Activated T-cell treated with anti-CD3 and anti-CD28 coated beads, Interleukin-2, amount 50 U/mL, for 24 hours (primary cell): ENCODE results near the gene LPCAT3.

Experiments used
- DNase-seq: peaks from one replicate; pipeline ENCODE4 v3.0.0-alpha.2; 2020
- H3K27ac Mint-ChIP-seq: 2 replicates; pipeline ENCODE4 v1.8.0; 2020; ENCODE audit warnings: mild to moderate bottlenecking, mixed read lengths
- H3K27me3 Mint-ChIP-seq: 2 replicates; pipeline ENCODE4 v1.8.0; 2020; ENCODE audit warnings: mixed read lengths
- H3K36me3 Mint-ChIP-seq: 2 replicates; pipeline ENCODE4 v1.8.0; 2020; ENCODE audit warnings: low read depth, mixed read lengths
- H3K4me1 Mint-ChIP-seq: 2 replicates; pipeline ENCODE4 v1.8.0; 2020; ENCODE audit warnings: low read depth, mixed read lengths
- H3K4me3 Mint-ChIP-seq: 2 replicates; pipeline ENCODE4 v1.8.0; 2020; ENCODE audit warnings: mild to moderate bottlenecking, moderate library complexity, mixed read lengths
- H3K9me3 Mint-ChIP-seq: 2 replicates; pipeline ENCODE4 v1.8.0; 2020; ENCODE audit warnings: mixed read lengths

LPCAT3 gene

DNA sequence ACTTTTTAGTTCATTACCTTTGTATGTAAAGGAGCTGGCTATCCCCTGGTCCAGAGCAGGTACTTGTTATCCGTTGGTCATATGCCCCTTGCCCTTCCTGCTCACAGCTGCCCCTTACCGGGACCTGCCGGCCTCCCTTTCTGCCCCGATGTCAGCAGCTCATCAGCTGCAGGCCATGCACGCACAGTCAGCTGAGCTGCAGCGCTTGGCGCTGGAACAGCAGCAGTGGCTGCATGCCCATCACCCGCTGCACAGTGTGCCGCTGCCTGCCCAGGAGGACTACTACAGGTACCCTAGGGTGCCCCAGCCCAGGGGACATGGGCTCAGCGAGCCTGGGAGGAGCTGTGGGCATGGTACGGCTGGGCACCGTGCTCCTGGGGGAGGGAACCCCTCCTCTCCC lies 77.0 kb downstream of the LPCAT3 start:
- H3K27ac Mint-ChIP-seq, result no peak overlapping the region
- DNase-seq, result no peak
- H3K4me3 Mint-ChIP-seq, result no peak overlapping the region
- H3K9me3 Mint-ChIP-seq, result no peaks in the 10 kb centered on the region
- peaks cover 65% of the 10 kb centered on the region for H3K4me1 Mint-ChIP-seq
- H3K27me3 Mint-ChIP-seq, result no peaks in the 10 kb centered on the region
- peaks cover 74% of the 10 kb centered on the region for H3K36me3 Mint-ChIP-seq

DNA sequence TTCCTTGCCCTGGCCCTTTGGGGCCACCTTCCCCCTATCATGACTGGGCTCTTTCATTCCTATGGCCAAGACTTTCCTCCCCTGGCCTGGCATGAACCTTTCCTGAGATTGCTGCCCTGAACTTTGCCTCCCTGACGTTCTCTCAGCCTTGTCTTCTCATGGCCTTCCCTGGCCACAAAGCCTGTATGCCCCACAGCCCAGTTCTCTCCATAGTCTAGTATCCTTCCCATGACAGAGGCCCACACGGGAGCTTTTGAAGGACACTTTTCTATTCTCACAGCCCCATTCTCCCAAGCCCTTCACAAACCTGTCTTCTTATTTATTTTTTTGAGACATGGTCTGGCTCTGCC lies 79.1 kb downstream of the LPCAT3 start:
- H3K36me3 Mint-ChIP-seq, result peaks cover 74% of the 10 kb centered on the region
- H3K4me3 Mint-ChIP-seq, result peak overlapping the region; percentile 90

DNA sequence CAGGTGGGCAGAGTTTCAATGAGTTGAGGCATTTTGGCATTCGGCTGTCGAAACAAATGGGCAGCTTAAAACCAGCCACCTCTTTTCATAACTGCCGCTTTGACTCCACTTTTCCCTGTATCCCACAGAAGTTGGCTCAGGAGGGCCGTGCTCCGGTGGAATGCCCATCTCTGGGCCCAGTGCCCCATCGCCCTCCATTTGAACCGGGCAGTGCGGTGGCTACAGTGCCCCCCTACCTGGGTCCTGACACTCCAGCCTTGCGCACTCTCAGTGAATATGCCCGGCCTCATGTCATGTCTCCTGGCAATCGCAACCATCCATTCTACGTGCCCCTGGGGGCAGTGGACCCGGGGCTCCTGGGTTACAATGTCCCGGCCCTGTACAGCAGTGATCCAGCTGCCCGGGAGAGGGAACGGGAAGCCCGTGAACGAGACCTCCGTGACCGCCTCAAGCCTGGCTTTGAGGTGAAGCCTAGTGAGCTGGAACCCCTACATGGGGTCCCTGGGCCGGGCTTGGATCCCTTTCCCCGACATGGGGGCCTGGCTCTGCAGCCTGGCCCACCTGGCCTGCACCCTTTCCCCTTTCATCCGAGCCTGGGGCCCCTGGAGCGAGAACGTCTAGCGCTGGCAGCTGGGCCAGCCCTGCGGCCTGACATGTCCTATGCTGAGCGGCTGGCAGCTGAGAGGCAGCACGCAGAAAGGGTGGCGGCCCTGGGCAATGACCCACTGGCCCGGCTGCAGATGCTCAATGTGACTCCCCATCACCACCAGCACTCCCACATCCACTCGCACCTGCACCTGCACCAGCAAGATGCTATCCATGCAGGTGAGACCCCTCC lies 79.7 kb downstream of the LPCAT3 start:
- Mint-ChIP-seq H3K36me3 (peaks cover 76% of the 10 kb centered on the region), H3K27ac (peak overlapping the region; percentile 98), H3K9me3 (no peaks in the 10 kb centered on the region), H3K4me3 (peak overlapping the region; percentile 90), H3K4me1 (peaks cover 64% of the 10 kb centered on the region), H3K27me3 (no peaks in the 10 kb centered on the region)
- no peak for DNase-seq

More for the DNA sequence above, 79.1 kb downstream of the LPCAT3 start:
- peak overlapping the region; percentile 80 for H3K27ac Mint-ChIP-seq
- no peaks in the 10 kb centered on the region for H3K27me3 Mint-ChIP-seq
- H3K9me3 Mint-ChIP-seq, result no peaks in the 10 kb centered on the region
- no peak for DNase-seq
- H3K4me1 Mint-ChIP-seq, result peaks cover 63% of the 10 kb centered on the region

DNA sequence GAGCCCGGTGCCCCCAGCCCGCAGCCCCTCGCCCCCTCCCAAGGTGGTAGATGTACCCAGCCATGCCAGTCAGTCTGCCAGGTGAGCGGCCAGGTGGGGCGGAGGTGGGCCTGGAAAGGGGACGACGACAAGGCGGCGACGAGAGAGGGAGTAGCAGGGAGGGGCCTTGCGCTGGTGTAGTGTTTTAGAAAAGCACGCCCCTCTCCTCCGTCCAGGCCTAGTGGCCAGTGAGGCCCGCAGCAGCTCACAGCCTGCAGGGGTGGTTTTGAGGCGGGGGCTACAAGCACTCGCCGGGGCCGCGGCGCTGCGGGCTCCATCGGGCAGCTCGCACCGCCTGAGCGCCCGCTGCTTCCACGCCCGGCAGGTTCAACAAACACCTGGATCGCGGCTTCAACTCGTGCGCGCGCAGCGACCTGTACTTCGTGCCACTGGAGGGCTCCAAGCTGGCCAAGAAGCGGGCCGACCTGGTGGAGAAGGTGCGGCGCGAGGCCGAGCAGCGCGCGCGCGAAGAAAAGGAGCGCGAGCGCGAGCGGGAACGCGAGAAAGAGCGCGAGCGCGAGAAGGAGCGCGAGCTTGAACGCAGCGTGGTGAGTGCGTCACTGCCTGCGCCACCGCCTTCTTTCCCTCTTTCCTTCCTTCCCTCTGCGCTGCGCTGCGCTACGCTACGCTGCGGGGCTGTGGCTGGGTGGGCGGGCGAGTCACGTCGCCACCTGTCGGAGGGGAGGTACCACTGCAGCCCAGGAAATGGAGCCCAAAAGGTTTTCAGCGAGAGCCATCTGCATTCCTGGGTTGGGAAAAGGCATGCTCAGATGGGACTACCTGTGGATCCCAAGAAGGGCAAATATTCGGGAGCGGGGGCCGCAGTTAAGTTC lies 80.6 kb downstream of the LPCAT3 start:
- peak overlapping the region; percentile 90 for H3K4me3 Mint-ChIP-seq
- H3K27ac Mint-ChIP-seq, result peak overlapping the region; percentile 98
- peak; percentile 93 for DNase-seq
- no peaks in the 10 kb centered on the region for H3K27me3 Mint-ChIP-seq
- H3K36me3 Mint-ChIP-seq, result peaks cover 83% of the 10 kb centered on the region
- peaks cover 61% of the 10 kb centered on the region for H3K4me1 Mint-ChIP-seq
- no peaks in the 10 kb centered on the region for H3K9me3 Mint-ChIP-seq

DNA sequence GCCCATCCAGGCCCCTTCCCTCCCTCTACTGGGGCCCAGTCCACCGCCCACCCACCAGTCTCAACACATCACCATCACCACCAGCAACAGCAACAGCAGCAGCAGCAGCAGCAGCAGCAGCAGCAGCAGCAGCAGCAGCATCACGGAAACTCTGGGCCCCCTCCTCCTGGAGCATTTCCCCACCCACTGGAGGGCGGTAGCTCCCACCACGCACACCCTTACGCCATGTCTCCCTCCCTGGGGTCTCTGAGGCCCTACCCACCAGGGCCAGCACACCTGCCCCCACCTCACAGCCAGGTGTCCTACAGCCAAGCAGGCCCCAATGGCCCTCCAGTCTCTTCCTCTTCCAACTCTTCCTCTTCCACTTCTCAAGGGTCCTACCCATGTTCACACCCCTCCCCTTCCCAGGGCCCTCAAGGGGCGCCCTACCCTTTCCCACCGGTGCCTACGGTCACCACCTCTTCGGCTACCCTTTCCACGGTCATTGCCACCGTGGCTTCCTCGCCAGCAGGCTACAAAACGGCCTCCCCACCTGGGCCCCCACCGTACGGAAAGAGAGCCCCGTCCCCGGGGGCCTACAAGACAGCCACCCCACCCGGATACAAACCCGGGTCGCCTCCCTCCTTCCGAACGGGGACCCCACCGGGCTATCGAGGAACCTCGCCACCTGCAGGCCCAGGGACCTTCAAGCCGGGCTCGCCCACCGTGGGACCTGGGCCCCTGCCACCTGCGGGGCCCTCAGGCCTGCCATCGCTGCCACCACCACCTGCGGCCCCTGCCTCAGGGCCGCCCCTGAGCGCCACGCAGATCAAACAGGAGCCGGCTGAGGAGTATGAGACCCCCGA lies 81.4 kb downstream of the LPCAT3 start:
- Mint-ChIP-seq H3K27ac (peak overlapping the region; percentile 98), H3K4me1 (peaks cover 63% of the 10 kb centered on the region), H3K27me3 (no peaks in the 10 kb centered on the region), H3K9me3 (no peaks in the 10 kb centered on the region), H3K4me3 (peak overlapping the region; percentile 90), H3K36me3 (peaks cover 81% of the 10 kb centered on the region)
- peak; percentile 79 for DNase-seq

DNA sequence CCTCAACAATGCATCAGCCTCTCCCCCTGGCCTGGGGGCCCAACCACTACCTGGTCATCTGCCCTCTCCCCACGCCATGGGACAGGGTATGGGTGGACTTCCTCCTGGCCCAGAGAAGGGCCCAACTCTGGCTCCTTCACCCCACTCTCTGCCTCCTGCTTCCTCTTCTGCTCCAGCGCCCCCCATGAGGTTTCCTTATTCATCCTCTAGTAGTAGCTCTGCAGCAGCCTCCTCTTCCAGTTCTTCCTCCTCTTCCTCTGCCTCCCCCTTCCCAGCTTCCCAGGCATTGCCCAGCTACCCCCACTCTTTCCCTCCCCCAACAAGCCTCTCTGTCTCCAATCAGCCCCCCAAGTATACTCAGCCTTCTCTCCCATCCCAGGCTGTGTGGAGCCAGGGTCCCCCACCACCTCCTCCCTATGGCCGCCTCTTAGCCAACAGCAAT lies 82.1 kb downstream of the LPCAT3 start:
- no peak for DNase-seq
- peak overlapping the region; percentile 98 for H3K27ac Mint-ChIP-seq
- H3K9me3 Mint-ChIP-seq, result no peaks in the 10 kb centered on the region
- peaks cover 62% of the 10 kb centered on the region for H3K4me1 Mint-ChIP-seq
- no peaks in the 10 kb centered on the region for H3K27me3 Mint-ChIP-seq
- peaks cover 77% of the 10 kb centered on the region for H3K36me3 Mint-ChIP-seq
- H3K4me3 Mint-ChIP-seq, result peak overlapping the region; percentile 90

DNA sequence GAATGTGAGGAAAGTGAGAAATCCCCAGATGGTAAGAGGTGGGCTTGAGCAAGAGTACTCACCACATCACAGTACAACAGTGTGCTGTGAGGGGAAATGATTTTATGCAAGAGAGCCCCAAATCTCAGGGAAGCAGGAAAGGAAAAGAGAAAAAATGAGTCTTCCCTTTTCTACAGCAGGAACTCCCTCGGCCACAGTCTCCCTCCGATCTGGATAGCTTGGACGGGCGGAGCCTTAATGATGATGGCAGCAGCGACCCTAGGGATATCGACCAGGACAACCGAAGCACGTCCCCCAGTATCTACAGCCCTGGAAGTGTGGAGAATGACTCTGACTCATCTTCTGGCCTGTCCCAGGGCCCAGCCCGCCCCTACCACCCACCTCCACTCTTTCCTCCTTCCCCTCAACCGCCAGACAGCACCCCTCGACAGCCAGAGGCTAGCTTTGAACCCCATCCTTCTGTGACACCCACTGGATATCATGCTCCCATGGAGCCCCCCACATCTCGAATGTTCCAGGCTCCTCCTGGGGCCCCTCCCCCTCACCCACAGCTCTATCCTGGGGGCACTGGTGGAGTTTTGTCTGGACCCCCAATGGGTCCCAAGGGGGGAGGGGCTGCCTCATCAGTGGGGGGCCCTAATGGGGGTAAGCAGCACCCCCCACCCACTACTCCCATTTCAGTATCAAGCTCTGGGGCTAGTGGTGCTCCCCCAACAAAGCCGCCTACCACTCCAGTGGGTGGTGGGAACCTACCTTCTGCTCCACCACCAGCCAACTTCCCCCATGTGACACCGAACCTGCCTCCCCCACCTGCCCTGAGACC lies 82.7 kb downstream of the LPCAT3 start:
- DNase-seq, result no peak
- H3K9me3 Mint-ChIP-seq, result no peaks in the 10 kb centered on the region
- H3K27ac Mint-ChIP-seq, result peak overlapping the region; percentile 98
- peak overlapping the region; percentile 90 for H3K4me3 Mint-ChIP-seq
- peaks cover 67% of the 10 kb centered on the region for H3K4me1 Mint-ChIP-seq
- H3K27me3 Mint-ChIP-seq, result no peaks in the 10 kb centered on the region
- H3K36me3 Mint-ChIP-seq, result peaks cover 76% of the 10 kb centered on the region

DNA sequence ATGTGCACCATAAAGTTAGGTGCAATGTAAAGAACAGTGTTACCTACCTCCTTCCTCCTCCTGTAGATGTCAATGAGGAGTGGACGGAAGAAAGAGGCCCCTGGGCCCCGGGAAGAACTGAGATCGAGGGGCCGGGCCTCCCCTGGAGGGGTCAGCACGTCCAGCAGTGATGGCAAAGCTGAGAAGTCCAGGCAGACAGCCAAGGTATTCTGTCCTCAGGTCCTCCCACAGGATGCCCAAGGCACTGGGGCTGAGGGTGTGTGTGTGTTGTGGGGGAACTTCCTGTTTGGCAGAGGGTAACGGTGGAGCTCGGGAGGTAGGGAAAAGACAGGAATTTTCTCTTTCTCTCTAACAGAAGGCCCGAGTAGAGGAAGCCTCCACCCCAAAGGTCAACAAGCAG lies 84.2 kb downstream of the LPCAT3 start:
- Mint-ChIP-seq H3K9me3 (no peaks in the 10 kb centered on the region), H3K27ac (peak overlapping the region; percentile 98), H3K27me3 (no peaks in the 10 kb centered on the region), H3K4me1 (peaks cover 73% of the 10 kb centered on the region), H3K4me3 (no peak overlapping the region), H3K36me3 (peaks cover 65% of the 10 kb centered on the region)
- no peak for DNase-seq

DNA sequence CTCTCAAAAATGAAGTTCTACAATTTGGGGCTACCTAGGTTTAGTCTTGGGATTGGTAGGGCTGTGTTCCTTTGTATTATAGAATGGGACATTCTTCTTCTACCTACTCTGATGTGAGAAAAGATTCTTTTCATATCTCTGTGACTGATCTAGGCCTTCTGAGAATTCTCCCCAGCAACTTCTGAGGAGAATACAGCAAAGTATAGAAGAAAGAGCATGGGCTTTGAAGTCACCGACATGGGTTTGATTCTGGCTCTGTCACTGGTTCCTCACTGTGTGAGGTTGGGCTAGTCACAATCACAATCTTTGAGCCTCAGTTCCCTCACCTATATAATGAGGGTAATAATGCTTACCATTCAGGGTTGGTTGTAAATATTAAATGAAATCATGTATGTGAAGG lies 85.5 kb downstream of the LPCAT3 start:
- no peak for DNase-seq
- Mint-ChIP-seq H3K4me1 (peaks cover 70% of the 10 kb centered on the region), H3K9me3 (no peaks in the 10 kb centered on the region), H3K27me3 (no peaks in the 10 kb centered on the region), H3K36me3 (peaks cover 58% of the 10 kb centered on the region), H3K4me3 (no peak overlapping the region), H3K27ac (peak overlapping the region; percentile 65)

DNA sequence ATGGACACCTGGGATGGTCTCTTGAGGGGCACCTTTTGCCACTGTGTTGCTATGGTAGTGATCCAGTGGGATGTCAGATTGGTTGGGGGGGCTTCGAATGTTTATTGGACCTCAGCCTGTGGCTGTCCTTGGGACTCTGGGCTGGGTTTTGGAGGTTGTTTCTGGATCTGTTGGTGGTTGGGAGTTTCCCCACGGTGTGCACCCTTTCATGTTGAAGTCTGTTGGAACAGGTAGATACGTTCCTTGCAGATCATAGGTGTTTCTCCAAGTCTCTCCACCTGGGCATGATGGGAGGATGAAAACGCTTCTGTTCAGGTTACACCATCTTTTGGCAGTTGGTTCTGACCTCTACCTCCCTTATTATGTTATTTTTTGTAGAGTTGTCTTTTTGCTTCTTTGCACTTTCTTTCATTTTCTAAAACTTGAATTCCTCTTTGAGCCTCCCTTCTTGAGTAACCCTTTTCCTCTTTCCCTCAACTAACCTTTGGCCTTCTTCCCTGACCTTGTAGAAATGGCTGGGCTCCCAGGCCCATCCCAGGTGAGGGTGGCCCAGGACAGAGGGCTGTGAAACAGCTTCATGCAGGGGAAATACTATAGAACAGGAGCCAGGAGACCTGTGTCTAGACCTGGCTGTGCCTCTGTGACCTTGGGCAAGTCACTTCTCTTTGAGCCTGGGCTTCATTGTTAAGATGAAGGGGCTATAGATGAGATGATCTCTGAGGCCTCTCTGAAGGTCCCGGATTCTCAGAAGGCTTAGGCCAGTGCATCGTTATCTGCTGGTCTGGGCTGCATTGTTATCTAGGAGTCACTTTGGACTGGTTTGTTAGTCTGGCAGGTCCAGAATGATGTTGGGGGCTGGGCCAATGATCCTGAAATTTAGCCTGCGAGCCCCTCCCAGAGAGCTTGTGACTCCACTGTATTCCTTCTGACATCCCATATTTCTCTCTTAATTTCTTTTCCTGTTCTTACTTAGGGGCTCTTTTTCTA lies 88.5 kb downstream of the LPCAT3 start:
- peak overlapping the region; percentile 93 for H3K27ac Mint-ChIP-seq
- no peaks in the 10 kb centered on the region for H3K9me3 Mint-ChIP-seq
- no peaks in the 10 kb centered on the region for H3K27me3 Mint-ChIP-seq
- H3K4me3 Mint-ChIP-seq, result peak overlapping the region; percentile 88
- DNase-seq, result no peak
- H3K4me1 Mint-ChIP-seq, result peaks cover 69% of the 10 kb centered on the region
- peaks cover 35% of the 10 kb centered on the region for H3K36me3 Mint-ChIP-seq

DNA sequence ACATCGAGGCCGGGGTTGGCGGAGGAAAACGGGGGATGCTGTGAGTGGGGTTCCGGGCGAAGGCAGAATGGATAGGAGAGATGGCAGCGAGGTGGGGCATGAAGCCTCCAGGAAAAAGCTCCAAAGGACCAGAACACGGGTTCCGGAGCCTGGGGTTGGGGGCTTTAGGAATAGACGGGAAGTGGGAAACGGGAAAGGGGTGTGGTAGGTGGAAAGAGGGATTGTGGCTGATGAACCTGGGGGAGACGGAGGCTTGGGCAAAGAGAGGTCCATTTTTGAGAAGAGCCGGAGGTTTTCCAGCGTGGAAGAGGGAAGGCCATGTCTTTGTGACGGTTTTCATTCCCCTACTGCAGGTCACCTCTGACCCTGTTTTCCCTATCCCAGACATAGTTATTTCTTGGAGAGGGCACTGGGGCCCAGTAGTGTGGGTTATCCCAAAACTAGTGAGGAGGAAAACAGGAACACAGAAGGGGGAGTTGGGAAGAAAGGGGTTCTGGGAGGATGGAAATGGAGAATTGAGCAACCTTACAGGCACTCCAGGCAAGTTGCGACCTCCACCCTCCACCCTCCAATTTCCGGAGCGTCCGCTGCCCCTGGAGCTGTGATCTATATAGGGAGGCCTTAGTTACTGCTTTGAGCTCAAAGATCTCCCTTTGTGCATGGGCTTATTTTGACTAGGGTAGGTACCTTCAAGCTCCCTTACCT lies 89.4 kb downstream of the LPCAT3 start:
- no peak for DNase-seq
- Mint-ChIP-seq H3K27me3 (no peaks in the 10 kb centered on the region), H3K9me3 (no peaks in the 10 kb centered on the region), H3K27ac (peak overlapping the region; percentile 93), H3K4me1 (peaks cover 70% of the 10 kb centered on the region), H3K4me3 (peak overlapping the region; percentile 88), H3K36me3 (peaks cover 30% of the 10 kb centered on the region)

DNA sequence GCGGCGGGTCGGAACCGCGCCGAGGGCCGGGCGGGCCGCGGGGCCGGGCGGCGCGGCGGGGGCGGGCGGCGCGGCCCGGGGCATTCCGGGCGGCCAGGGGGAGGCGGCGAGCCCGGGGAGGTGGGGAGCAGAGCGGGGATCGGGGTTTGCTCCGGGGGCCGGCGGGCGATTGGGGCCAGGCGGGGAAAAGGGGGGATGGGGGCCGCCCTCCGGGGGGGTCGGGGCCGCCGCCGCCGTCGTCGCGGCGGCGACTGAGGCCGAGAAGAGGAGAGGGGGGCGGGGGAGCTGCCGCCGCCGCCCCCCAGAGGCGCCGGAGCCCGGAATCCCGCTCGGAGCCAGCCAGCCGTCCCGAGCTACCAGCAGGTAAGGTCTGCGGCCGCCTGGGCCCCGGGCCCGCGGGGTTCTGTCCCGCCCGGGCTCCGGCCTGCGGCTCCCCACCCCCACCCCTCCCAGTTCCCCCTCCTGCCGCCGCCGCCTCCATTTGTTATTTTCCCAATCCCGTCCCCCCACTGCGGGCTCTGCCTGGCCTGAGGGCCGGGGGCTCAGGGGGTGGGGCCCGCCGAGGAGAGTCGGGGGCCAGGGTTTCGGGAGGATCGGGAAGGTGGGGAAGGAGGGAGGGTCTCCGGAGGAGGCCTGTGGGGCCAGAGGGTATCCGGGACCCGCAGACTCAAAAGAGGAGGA lies 90.1 kb downstream of the LPCAT3 start:
- no peaks in the 10 kb centered on the region for H3K9me3 Mint-ChIP-seq
- H3K4me3 Mint-ChIP-seq, result peak overlapping the region; percentile 88
- H3K4me1 Mint-ChIP-seq, result peaks cover 66% of the 10 kb centered on the region
- H3K27ac Mint-ChIP-seq, result peak overlapping the region; percentile 93
- no peak for DNase-seq
- H3K27me3 Mint-ChIP-seq, result no peaks in the 10 kb centered on the region
- peaks cover 29% of the 10 kb centered on the region for H3K36me3 Mint-ChIP-seq
